Spinal cord (tissue), 10 donors: Measurements from ENCODE around the gene RABEP2. TPM values are rescaled to one million over a fixed set of nuclear protein-coding genes. Genes with fewer than 3 reads are reported as not detected.

Experiments
- DNase-seq, 6 donors: peaks; one replicate each; pipeline versions ENCODE4 v3.0.0 to v3.0.0-alpha.2; 2013 to 2015; ENCODE audit warnings: low spot score in 6 of 6, low read depth in 4 of 6
- H3K27ac ChIP-seq: one replicate; pipeline ENCODE4 v1.5.1; 2013; ENCODE audit warnings: low read depth, low read length, control low read depth
- H3K27me3 ChIP-seq: one replicate; pipeline ENCODE4 v1.6.1; 2013; ENCODE audit warnings: low read length; ENCODE audit not compliant: control insufficient read depth, insufficient read depth
- H3K36me3 ChIP-seq: one replicate; pipeline ENCODE4 v1.6.1; 2013; ENCODE audit warnings: low read length; ENCODE audit not compliant: control insufficient read depth, insufficient read depth
- H3K4me1 ChIP-seq: one replicate; pipeline ENCODE4 v1.6.1; 2013; ENCODE audit warnings: low read length; ENCODE audit not compliant: control insufficient read depth, insufficient read depth
- H3K4me3 ChIP-seq: one replicate; pipeline ENCODE4 v1.5.1; 2013; ENCODE audit warnings: low read depth, low read length, control low read depth
- H3K9me3 ChIP-seq: one replicate; pipeline ENCODE4 v1.6.1; 2013; ENCODE audit warnings: low read length; ENCODE audit not compliant: control insufficient read depth, insufficient read depth
- WGBS: methylation state at CpG from one replicate; pipeline ENCODE4 v1.1.5; 2013; ENCODE audit warnings: missing lambda C conversion rate; ENCODE audit not compliant: insufficient coverage; 5-methylcytosine and 5-hydroxymethylcytosine counted together
- polyA plus RNA-seq, 2 donors: library from polyadenylated mRNA; unstranded; fragments of 120-200 nt; gene quantifications; one replicate each; pipeline ENCODE4 v1.2.1, GENCODE V29; 2013; ENCODE audit not compliant: insufficient read length in 2 of 2
- total RNA-seq, 2 donors: library from RNA; depleted of rRNA in 1 of 2; stranded (reverse); fragments of 120-200 nt in 1 of 2; fragments of >200 nt in 1 of 2; gene quantifications; one replicate each; pipeline versions ENCODE4 v1.2.3 to v1.2.4, GENCODE V29; 2013 to 2014
- donor health status: healthy.

Gene RABEP2
- total and polyA plus RNA-seq, 4 donors, result 11.2 to 25.8 (median 18.1) TPM

DNA sequence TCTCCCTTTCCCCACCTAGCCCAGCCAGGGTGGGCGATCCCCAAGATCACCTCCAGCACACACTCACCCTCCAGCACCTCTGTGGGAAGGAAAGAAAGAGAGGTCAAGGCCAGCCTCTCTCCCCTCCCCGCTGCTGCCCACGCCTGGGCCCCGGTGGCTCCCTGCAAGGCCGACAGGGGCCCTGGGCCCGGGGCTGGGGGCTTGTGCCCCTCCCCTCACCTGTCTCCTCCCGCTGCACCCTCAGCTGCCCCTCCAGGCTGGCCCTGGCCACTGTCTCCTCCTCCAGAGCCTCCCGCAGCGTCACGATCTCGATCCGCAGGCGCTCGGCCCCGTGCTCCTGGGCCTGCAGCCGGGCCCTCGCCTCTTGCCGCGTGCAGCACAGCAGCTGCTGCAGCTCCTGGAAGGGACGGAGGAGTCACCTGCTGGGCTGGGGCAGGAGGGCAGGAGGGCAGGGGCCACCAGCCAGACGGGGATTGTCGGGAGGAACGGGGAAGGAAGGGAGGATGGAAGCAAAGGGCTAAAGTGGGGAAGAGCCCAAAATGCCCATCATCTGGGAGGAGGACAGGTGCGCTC lies 19.2 kb downstream of the RABEP2 start:
- 55% methylated on average over 20 of the region's 24 CpGs for WGBS
- no peaks in the 10 kb centered on the region for H3K4me1 ChIP-seq
- no peak overlapping the region for H3K27ac ChIP-seq
- H3K9me3 ChIP-seq, result no peaks in the 10 kb centered on the region
- peaks cover 62% of the 10 kb centered on the region for H3K36me3 ChIP-seq
- H3K27me3 ChIP-seq, result no peaks in the 10 kb centered on the region
- DNase-seq, result no peak
- no peak overlapping the region for H3K4me3 ChIP-seq

- peaks cover 61% of the 10 kb centered on the region for H3K36me3 ChIP-seq
These were observed 19.7 kb downstream of the RABEP2 start for GRCh38 chr16:28905229-28905754.

DNA sequence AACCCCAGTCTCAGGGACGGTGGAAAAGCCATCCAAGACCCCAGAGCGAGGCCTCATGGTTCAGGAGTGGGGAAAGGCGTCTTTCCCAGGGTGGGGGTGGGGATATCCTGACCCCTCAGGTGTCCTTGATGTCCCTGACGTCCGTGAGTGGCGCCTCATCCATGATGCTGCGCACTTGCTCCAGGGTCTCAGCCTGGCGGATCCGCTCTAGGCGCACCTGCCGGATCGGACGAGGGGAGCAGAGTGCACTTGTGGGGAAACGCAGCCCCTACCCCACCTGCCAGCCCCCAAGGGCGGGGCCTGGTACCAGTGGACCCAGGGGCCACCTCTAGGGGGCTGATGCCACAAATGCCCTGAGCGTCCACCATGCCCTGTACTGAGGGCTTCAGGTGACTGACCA lies 20.2 kb downstream of the RABEP2 start:
- Histone ChIP-seq H3K36me3 (peaks cover 58% of the 10 kb centered on the region), H3K27ac (no peak overlapping the region), H3K9me3 (no peaks in the 10 kb centered on the region), H3K4me3 (no peak overlapping the region), H3K27me3 (no peaks in the 10 kb centered on the region), H3K4me1 (no peaks in the 10 kb centered on the region)
- WGBS, result 90% methylated on average over 14 of the region's 16 CpGs
- no peak for DNase-seq

More at GRCh38 chr16:28905229-28905754, 19.7 kb downstream of the RABEP2 start:
- DNase-seq, result no peak
- no peaks in the 10 kb centered on the region for H3K27me3 ChIP-seq
- no peak overlapping the region for H3K4me3 ChIP-seq
- no peaks in the 10 kb centered on the region for H3K4me1 ChIP-seq
- H3K9me3 ChIP-seq, result no peaks in the 10 kb centered on the region
- 83% methylated on average over 6 of the region's 9 CpGs for WGBS
- H3K27ac ChIP-seq, result no peak overlapping the region

DNA sequence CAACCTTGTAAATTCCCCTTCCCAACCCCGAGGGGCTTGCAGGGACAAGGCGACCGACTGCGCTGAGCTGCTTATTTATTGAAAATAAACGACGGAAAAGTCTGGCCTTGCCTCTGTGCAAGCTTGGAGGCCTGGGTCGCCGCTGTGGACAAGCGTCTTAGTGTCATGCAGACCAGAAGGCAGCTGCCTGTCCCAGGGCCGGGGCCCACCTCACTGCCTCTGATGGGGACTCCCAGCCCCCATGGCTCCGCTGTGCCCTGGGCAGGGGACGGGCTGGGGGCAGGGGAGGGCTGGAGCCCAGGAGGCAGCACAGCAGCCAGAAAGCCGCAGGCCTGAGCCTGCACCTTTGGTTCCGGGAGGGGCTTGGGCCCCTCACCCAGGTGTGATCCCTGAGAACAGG lies 20.7 kb downstream of the RABEP2 start:
- Histone ChIP-seq H3K4me1 (no peaks in the 10 kb centered on the region), H3K27me3 (no peaks in the 10 kb centered on the region), H3K4me3 (no peak overlapping the region), H3K9me3 (no peaks in the 10 kb centered on the region), H3K36me3 (peaks cover 58% of the 10 kb centered on the region), H3K27ac (no peak overlapping the region)
- 75% methylated on average over 14 of the region's 14 CpGs for WGBS
- no peak for DNase-seq

DNA sequence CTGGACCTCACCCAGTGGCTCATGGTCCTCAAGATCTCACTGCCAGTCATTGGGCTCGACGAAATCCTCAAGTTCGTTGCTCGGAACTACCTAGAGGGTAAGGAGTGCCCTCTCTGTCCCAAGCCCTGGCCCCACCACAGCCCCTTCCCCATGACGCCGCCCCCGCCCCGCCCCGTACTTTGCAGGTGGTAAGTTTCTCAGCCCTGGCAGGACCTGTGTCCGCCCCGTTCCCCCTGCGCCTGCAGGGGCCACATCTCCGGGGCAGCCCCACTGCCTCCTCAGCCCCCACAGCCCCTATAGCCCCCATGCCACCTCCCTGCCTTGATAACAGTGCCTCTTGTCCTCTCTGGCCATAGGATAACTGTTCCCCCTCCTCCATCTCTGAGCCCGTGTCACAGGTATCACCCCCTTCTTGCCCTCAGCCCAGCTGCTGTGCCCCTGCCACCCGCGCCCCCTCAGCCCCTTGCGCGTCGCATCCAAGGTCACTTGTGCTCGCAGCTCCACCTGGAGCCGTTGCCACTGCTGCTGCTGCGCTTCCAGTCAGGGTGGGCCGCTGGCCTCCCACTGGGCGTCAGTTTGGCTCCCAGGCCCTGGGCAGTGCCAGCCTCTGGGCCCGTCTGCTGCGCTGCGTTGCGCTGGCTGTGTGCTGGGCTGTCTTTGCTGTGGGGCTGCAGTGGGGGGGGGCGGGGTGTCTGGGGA lies 21.5 kb downstream of the RABEP2 start:
- Histone ChIP-seq H3K4me1 (no peaks in the 10 kb centered on the region), H3K27ac (no peak overlapping the region), H3K27me3 (no peaks in the 10 kb centered on the region), H3K4me3 (no peak overlapping the region), H3K9me3 (no peaks in the 10 kb centered on the region), H3K36me3 (peaks cover 56% of the 10 kb centered on the region)
- 87% methylated on average over 27 of the region's 29 CpGs for WGBS
- DNase-seq, result no peak

- no peak overlapping the region for H3K27ac ChIP-seq
- H3K4me3 ChIP-seq, result no peak overlapping the region
- DNase-seq, result no peak
- H3K36me3 ChIP-seq, result peaks cover 54% of the 10 kb centered on the region
- H3K4me1 ChIP-seq, result no peaks in the 10 kb centered on the region
- H3K9me3 ChIP-seq, result no peaks in the 10 kb centered on the region
- 71% methylated on average over 2 of the region's 11 CpGs for WGBS
- no peaks in the 10 kb centered on the region for H3K27me3 ChIP-seq
These were observed 22.1 kb downstream of the RABEP2 start for GRCh38 chr16:28902909-28903308.

DNA sequence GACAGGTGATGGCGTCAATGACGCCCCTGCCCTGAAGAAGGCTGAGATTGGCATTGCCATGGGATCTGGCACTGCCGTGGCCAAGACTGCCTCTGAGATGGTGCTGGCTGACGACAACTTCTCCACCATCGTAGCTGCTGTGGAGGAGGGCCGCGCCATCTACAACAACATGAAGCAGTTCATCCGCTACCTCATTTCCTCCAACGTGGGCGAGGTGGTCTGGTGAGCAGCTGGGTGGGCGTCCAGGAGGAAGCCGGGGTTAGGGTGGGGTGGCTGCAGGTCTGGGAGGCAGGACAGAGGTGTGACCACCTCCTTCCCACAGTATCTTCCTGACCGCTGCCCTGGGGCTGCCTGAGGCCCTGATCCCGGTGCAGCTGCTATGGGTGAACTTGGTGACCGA lies 23.2 kb downstream of the RABEP2 start:
- Histone ChIP-seq H3K4me1 (no peaks in the 10 kb centered on the region), H3K36me3 (peaks cover 54% of the 10 kb centered on the region)
- WGBS, result 96% methylated on average over 6 of the region's 15 CpGs

DNA sequence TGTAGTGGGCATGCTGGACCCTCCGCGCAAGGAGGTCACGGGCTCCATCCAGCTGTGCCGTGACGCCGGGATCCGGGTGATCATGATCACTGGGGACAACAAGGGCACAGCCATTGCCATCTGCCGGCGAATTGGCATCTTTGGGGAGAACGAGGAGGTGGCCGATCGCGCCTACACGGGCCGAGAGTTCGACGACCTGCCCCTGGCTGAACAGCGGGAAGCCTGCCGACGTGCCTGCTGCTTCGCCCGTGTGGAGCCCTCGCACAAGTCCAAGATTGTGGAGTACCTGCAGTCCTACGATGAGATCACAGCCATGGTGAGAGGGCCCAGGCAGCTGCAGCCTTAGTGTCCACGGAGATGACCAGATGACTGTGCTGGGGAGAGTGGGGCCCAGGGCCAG lies 24.4 kb downstream of the RABEP2 start:
- Histone ChIP-seq H3K9me3 (no peaks in the 10 kb centered on the region), H3K27me3 (no peaks in the 10 kb centered on the region), H3K4me1 (no peaks in the 10 kb centered on the region), H3K27ac (no peak overlapping the region), H3K4me3 (no peak overlapping the region), H3K36me3 (peaks cover 47% of the 10 kb centered on the region)
- no peak for DNase-seq
- WGBS, result 95% methylated on average over 25 of the region's 25 CpGs

More for the DNA sequence above, 23.2 kb downstream of the RABEP2 start:
- Histone ChIP-seq H3K27me3 (no peaks in the 10 kb centered on the region), H3K4me3 (no peak overlapping the region), H3K27ac (no peak overlapping the region), H3K9me3 (no peaks in the 10 kb centered on the region)
- no peak for DNase-seq

DNA sequence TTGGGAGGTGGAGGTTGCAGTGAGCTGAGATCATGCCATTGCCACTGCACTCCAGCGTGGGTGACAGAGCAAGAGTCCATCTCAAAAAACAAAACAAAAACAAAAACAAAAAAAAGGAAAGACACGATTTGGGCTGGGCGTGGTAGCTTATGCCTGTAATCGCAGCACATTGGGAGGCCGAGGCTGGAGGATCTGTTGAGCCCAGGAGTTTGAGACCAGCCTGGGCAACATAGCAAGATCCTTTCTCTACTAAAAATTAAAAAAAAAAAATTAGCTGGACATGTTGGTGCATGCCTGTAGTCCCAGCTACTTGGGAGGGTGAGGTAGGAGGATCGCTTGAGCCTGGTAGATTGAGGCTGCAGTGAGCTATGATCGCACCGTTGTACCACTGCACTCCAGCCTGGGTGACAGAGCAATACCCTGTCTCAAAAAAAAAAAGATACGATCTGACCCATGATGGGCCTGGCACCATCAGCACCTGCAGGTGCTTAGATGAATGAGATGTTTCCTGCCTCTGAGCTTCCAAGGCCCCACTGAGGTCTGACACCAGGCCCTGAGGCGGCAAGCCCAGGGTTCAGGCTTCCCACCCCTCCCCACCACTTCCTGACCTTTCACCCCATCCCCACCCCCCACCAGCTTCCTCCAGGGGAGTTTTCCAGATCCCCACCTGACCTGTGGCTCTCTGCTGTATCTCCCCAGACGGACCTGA lies 25.0 kb downstream of the RABEP2 start:
- no peak overlapping the region for H3K27ac ChIP-seq
- no peak for DNase-seq
- H3K9me3 ChIP-seq, result no peaks in the 10 kb centered on the region
- WGBS, result 84% methylated on average over 5 of the region's 11 CpGs
- H3K4me1 ChIP-seq, result no peaks in the 10 kb centered on the region
- no peak overlapping the region for H3K4me3 ChIP-seq
- H3K36me3 ChIP-seq, result peaks cover 41% of the 10 kb centered on the region
- no peaks in the 10 kb centered on the region for H3K27me3 ChIP-seq
